ENCODE data around the gene BRD9.
"Not testable (repeated sequence)": the region's sequence is repeated elsewhere in the genome, so short reads cannot be mapped to it uniquely, and the experiment has no call there.

The BRD9 gene

DNA sequence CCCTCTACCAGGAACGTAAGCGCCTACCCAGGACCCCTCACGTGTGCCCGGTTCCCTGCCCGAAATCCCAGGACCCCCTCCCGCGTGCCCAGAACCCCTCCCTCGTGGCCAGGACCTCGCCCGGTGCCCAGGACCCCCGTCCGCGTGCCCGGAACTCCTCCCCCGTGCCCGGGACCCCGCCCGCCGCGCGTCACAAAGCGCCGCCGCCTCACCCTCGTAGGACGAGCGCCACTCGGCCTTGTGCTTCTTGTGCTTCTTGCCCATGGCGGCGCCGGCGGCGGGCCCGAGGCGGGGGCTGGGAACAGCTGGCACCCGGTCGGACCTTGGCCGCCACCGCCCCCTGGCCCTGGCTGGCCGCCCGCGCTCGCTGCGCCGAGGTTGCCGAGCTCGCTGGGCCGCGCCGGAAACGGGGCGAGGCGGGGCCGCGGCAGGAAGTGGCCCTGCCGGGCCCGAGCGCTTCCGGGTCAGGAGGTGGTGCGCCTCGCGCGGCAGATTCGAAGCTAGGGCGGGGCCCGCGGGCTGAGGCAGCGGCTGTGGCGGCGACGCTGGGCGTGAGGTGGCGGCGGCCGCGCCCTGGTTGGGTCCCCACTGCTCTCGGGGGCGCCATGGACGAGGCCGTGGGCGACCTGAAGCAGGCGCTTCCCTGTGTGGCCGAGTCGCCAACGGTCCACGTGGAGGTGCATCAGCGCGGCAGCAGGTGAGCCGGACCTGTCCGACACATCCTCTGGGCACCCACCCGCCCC is at the start of gene BRD9, which contains the start of gene TRIP13:
TSS of gene BRD9 (minus strand) at position 408 of the 743 bp plus-strand sequence. CDS start at position 264, 144 bp downstream.
TSS of gene TRIP13 (plus strand) at position 491 of the 743 bp plus-strand sequence. CDS start at position 606, 115 bp downstream.
- no peak for DNase-seq

DNA sequence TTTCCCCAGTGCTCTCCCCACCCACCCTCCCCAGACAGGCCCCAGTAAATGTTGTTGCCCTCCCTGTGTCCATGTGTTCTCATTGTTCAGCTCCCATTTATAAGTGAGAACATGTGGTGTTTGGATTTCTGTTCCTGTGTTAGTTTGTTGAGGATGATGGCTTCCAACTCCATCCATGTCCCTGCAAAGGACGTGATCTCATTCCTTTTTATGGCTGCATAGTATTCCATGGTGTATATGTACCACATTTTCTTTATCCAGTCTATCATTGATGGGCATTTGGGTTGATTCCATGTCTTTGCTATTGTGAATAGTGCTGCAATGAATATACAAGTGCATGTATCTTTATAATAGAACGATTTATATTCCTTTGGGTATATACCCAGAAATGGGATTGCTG is 48.1 kb upstream of the BRD9 start:
- not testable (repeated sequence) for DNase-seq

DNA sequence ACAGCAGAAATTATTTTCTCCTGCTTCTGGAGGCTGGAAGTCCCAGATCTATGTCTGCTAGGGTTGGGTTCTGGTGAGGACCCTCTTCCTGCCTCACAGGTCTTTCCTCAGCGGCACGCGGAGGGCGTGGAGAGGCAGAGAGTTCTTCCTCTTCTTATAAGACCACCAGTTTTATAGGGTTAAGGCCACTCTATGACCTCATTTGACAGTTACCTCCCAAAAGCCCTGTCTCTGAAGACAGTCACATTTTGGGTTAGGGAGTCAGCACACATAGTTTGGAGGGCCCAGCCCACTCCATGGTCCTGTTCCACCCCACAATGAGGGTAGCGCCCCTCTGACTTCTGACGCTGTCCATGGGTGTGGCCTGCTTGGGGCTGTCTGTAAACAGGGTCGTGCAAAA is 46.8 kb upstream of the BRD9 start:
- DNase-seq = no peak

DNA sequence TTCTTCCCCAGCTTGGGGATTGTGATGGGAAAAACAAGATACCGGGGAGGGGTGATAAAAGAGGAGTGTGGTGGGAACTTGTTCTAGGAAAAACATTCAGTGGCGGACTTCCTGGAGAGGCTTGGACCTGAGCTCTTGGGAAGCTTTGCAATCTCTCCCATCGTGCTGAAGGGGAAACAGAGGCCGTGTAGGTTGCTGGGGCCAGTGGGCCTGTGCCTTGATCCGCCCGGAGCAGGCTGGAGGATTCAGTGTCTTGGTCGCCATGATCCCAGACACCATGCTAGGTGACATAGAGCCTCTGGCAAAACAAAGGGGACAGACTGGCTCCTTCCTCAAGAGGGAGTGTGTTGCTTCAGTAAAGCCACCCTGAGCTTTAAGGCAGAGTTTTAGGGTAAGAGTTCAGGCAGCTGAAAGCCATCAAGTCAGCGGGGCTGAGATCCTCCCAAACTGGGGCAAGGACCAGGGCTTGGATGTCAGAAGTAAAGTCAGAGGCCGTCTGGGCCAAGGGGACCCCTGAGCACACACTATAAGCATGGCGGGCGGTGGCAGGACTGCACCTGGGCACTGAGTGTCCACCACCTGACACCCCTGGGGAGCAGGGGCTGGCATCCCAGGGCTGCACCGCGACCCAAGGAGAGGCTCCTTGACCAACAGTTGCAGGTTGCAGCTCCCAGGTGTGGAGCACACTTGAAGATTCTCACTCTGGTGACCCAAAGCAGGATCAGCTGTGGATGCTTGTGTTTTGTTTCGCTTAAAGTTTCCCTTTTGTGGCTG is 44.7 kb upstream of the BRD9 start:
- no peak for DNase-seq

DNA sequence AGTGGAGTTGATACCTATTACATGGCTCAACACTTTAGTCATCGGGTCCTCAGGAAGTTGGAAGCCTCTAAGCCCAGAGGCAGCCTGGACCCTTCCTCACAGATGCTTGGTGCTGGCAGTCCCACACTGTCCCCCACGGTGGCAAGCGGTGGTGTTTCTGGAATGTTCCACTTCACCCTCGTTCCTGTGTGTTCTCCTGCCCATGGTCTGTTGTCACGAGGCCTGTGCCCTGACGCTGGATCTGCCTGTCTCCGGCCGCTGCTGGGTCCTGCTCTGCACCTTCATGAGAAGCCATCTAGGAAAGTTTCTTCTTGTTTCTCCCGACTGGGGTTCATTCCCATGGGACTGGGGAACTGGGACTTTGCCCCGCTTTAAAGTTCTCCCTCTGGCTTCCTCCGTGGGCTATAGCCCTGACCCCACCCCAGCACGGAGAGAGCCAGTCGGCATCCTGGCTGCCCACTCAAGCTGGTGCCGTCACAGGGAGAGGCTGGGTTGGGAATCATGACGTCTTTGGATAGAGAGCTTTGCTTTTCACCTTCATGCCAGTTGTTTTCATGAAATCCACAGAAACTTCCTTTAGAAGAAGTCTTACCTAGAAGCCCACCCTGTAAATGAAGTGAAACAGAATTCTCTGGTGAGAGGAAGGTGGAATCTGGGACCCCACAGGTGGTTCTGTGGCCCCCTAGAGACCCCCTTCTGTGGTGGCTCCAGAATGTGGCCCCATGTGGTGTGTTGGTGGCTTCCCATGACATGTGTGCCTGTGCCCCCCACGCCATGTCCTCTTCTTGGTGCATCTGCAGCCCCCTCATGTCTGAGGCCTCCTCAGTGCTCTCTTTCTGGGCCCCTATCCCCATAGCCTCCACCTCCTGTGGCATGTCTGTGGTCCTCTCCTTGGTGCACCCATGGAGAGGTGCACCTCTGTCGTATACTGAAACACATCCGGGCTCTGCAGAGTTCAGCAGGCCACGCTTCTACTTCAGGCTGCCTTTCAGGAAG is 43.8 kb upstream of the BRD9 start:
- DNase-seq = no peak

DNA sequence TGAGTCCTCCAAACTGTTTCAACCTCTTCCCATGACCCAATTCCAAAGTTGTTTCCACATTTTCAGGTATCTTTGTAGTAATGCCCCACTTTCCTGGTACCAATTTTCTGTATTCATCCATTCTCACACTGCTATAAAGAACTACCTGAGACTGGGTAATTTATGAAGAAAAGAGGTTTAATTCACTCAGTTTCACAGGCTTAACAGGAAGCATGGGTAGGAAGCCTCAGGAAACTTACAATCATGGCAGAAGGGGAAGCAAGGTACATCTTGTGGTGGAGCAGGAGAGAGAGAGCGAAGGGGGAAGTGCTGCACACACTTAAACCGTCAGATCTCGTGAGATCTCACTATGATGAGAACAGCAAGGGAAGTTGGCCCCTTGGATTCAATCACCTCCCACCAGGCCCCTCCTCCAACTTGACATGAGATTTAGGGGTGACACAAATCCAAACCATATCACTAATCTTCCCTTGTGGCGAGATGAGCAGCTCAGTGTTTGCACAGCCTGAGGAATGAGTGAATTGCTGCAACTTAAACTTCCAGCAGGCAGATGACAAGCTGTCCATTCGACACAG is 43.0 kb upstream of the BRD9 start:
- DNase-seq = no peak

DNA sequence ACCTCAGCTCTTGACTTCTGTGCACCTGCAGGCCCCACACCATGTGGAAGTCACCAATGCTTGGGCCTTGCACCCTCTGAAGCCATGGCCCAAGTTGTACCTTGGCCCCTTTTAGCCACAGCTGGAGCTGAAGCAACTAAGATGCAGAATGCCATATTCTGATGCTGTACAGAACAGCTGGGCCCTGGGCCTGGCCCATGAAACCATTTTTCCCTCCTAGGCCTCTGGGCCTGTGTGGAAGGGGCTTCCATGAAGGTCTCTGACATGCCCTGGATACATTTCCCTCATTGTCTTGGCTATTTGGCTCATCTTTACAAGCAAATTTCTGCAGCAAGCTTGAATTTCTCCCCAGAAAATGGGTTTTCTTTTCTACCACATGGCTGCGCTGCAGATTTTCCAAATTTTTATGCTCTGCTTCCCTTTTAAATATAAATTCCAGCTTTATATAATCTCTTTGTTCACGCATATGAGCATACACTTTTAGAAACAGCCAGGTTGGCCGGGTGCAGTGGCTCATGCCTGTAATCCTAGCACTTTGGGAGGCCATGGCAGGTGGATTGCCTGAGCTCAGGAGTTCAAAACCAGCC is 41.9 kb upstream of the BRD9 start:
- not testable (repeated sequence) for DNase-seq

DNA sequence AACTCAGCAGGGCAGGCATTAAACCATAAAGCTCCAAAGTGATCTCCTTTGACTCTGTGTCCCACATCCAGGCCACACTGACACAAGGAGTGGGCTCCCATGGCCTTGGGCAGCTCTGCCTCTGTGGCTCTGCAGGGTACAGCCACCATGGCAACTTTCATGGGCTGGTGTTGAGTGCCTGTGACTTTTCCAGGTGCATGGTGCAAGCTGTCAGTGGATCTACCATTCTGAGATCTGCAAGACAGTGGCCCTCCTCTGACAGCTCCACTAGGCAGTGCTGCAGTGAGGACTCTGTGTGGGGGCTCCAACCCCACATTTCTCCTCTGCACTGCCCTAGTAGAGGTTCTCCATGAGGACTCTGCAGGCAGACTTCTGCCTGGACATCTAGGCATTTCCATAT is 41.4 kb upstream of the BRD9 start:
- not testable (repeated sequence) for DNase-seq

DNA sequence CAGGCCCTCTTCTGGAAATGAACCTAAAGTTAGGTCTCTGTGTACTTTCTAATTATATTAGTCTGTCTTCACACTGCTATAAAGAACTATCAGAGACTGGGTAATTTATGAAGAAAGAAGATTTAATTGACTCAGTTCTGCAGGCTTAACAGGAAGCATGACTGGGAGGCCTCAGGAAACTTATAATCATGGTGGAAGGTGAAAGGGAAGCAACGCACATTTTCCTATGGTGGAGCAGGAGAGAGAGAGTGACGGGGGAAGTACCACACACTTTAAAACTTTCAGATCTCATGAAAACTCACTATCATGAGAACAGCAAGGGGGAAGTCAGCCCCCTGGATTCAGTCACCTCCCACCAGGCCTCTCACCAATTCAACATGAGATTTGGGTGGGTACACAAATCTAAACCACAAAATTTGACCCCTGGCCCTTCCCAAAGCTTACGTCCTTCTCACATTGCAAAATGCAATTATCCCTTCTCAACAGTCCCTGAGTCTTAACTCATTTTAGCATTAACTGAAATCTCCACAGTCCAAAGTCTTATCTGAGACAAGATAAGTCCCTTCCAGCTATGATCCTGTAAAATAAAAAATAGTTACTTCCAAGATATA is 40.8 kb upstream of the BRD9 start:
- DNase-seq = no peak

DNA sequence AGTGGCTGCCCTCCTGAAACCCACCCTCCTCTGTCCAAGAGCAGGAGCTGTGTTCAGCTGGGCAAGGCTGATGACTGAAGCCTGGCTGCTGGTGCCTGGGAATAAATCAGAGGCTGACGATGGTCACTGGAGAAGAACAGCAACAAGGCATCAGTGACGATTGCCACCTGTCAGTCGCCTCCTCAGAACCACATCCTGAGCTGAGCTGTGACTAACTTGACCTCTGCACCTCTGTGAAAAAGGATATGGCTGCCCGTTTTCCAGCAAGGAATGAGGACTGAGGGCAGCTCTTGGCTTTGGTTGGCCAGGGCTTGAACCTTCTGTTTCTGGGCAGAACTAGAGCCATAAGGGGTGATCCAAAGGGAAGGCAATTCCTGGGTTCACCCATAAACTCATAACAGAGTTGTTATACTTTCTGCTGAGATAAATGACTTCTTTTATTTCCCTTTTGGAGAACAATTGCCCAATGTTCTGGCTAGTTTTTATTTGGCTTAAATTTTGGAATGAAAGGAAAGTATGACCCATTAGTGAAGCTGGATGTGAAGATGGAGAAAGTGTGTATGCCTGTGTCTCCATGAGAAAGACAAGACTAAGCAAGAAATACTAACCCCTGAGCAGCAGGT is 40.1 kb upstream of the BRD9 start:
- no peak for DNase-seq

DNA sequence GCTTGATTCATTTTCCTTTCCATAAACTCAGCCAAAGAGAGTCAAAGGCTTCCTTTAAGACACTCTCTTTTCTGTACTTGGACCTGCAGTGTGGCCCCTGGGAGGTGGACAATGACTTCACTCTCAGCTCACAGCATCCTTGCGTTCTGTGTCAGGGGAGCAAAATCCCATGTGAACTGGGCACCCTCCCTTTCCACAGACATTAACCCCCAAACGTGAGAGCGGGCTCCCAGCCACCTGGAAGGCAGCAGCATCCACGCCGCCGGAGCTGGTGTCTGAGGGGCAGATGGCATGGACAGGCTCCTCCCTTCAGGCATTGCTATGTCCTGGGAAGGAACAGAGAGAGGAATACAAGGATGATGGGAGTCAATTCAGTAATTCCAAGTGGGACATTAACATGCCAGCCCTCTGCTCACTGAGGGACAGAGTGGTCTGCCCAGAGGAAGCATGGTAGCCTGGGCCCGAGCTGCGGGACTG is 39.6 kb upstream of the BRD9 start:
- DNase-seq = no peak

DNA sequence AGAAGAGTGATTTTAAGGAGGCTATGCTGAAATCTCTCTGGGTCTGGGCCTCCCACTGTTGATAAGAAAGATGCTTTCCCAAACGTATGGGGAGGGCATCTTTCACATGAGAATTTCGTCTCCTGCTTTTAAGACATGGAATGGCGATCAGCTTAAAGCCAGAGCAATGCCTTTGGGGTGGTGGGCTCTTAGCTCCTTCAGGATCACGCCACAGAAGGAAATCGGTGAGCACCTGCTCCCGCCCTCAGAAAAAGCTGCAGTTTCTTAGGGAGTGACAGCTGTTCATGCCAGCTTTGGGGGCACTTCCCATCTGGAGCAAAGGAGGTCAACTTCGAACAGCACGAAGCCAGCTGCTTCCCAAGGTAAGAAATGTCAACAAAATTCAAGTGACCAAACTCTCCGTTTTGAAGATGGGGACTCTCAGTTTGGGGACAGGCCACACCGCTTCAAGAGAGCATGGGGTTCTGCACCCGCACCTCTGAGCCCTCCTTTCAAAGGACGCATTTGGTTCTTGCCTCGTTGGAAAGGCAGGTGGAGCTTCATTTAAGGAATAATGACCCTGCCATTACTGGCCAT is 39.1 kb upstream of the BRD9 start:
- no peak for DNase-seq

DNA sequence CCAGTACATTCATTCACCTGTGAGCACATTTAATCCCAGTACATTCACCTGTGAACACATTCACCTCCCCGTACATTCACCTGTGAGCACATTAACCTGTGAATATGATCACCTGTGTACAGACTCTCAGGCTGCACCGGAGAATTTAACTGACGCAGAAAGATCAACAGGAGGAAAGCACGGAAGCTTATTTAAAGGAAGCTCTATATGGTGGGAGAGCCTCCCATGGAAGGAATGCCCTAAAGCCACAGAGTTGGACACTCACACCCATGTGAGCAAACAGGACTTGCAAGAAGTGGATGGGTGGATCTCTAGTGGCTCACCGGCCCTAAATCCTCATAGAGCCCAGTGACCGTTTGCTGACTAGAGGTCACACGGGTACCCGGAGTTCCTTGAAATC is 38.3 kb upstream of the BRD9 start:
- DNase-seq = no peak

DNA sequence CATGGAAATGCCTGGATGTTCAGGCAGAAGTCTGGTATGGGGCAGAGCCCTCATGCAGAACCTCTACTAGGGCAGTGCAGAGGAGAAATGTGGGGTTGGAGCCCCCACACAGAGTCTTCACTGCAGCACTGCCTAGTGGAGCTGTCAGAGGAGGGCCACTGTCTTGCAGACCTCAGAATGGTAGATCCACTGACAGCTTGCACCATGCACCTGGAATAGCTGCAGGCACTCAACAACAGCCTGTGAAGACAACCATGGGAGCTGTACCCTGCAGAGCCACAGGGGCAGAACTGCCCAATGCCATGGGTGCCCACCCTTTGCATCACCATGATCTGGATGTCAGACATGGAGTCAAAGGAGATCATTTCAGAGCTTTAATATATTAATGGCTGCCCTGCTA is 37.0 kb upstream of the BRD9 start:
- no peak for DNase-seq

DNA sequence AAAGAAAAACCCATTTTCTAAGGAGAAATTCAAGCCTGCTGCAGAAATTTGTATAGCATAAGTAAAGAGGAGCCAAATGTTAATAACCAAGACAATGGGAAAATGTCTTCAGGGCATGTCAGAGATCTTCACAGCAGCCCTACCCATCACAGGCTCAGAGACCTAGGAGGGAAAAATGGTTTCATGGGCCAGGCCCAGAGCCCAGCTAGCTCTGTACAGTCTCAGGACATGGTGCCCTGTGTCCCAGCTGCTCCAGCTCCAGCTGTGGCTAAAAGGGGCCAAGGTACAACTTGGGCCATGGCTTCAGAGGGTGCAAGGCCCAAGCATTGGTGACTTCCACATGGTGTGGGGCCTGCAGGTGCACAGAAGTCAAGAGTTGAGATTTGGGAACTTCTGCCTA is 36.6 kb upstream of the BRD9 start:
- DNase-seq = not testable (repeated sequence)

DNA sequence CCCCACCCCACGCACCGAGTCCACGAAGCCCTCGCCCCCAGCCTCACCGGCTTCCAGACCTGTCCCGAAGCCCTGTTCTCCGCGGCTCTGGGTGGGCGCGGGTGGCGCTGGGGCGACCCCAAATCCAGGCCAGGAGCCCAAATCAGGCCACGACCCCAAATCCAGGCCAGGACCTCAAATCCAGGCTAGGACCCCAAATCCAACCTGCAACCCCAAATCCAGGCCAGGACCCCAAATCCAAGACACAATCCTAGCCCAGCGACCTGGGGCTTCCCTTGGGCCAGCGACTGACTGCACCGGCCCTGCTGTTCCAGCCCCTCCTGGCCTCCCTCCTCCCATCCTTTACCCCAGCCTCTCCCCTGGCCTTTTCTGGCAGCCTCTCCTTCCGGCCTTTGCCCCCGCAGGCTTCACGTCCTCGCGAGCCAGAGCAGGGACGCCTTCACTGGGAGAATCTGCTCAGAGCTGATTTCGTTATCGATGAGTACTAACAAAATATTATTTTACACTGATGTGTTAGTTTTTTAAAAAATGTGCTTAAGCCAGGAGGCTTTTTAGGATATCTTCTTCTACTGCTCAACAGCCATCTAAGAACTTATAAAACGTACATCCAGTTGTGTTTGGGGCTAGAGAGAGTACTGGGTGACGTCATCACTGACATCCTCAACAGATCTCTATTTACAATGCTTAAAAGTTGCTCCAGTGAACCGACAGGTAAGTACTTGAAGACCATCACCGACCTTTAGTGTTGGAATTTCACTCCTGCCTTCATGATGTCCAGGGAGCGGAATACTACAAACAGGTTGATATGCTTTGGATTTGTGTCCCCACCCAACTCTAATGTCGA is 34.8 kb upstream of the BRD9 start:
- no peak for DNase-seq

DNA sequence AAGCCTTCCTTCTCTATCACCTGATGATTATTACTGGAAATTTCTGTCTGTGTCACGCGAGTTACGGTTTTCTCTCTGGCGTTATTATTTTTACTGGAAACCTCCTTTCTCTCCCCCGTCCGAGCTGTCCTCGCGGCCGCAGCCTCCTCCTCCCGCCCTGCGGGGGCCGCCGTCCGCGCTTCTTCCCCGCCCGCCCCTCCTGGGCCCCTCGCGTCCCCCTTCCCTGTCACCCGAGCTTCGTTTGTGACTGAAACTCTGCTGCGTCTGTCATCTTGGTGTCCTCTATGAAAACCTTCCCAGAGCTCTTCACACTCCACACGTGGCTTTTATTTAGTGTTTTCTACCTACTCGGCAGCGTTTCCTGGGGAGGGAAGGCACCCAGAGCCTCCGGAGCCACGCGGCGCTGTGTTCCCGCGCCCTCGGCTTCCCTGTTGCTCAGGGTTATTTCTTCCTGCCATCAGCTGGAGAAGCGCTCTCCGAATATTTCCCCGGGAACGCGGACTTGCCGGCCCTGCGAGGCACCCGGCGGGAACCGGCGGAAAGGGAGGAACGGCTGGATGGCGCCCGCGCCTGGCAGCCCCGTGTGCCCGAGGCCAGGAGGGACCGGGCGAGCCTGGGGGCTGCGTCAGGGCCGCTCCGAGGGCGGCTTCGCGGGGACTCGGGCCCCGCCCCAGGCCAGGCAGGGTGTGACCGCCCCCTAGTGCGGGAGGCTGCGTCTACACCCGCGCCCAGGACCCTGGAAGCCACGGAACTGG is 34.0 kb upstream of the BRD9 start:
- no peak for DNase-seq

DNA sequence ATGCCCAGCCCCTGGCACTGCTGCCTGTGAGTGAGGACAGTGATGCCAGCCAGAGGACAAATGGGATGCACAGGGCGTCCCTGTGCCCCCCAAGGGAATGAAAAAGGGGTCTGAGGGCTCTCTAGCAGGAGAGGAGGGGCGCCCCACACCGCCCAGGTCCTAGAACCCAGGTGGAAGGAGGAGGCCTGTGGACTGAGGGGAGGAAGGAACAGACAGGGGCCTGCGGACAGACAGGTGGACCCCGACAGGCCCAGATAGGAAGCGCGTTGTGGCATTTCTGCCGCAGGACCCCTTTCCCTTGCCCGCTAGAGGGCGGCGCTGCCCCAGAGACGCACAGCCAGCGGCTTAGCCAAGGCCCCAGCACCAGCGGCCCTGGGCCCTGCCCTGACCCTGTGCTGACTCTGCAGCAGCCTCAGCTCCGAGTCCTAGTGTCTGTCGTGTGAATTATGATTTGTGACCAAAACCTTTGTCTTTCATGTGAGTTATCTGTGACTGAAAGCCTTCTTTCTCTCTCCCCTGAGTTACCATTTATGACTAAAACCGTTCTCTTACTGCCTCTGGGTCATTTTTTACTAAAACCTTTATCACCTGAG is 30.8 kb upstream of the BRD9 start:
- DNase-seq = no peak
